Epidermal melanocyte (primary cell): ENCODE results near the gene YJEFN3.

Source experiments
- DNase-seq: peaks from one replicate; pipeline ENCODE4 v3.0.0; 2011; ENCODE audit warnings: low spot score; ENCODE audit not compliant: insufficient read length

YJEFN3 gene

GRCh38 chr19:19528721-19529490, at the start of gene YJEFN3:
Gene YJEFN3, plus strand, starts transcription at chr19:19528911. Its CDS starts 22 bp downstream, at chr19:19528933.
- no peak for DNase-seq

- no peak for DNase-seq
Measured at GRCh38 chr19:19480688-19481087, 48.0 kb upstream of the YJEFN3 start.

- DNase-seq, result no peak
Measured at GRCh38 chr19:19482809-19483596, 45.7 kb upstream of the YJEFN3 start.

GRCh38 chr19:19485161-19485997, 43.3 kb upstream of the YJEFN3 start:
- DNase-seq, result no peak

GRCh38 chr19:19485998-19486290, 42.8 kb upstream of the YJEFN3 start:
- DNase-seq, result no peak

GRCh38 chr19:19486343-19487076, 42.2 kb upstream of the YJEFN3 start:
- no peak for DNase-seq

- no peak for DNase-seq
Measured at GRCh38 chr19:19487077-19487949, 41.4 kb upstream of the YJEFN3 start.

GRCh38 chr19:19487950-19488874, 40.5 kb upstream of the YJEFN3 start:
- no peak for DNase-seq

- DNase-seq, result peak; percentile 80
Measured at GRCh38 chr19:19488875-19489690, 39.6 kb upstream of the YJEFN3 start.

GRCh38 chr19:19489804-19490204, 38.9 kb upstream of the YJEFN3 start:
- DNase-seq, result no peak

- DNase-seq, result peak; percentile 95
Measured at GRCh38 chr19:19490214-19490968, 38.3 kb upstream of the YJEFN3 start.

- no peak for DNase-seq
Measured at GRCh38 chr19:19491321-19492025, 37.2 kb upstream of the YJEFN3 start.

GRCh38 chr19:19492026-19492610, 36.6 kb upstream of the YJEFN3 start:
- no peak for DNase-seq

GRCh38 chr19:19493841-19494546, 34.7 kb upstream of the YJEFN3 start:
- DNase-seq, result no peak

- no peak for DNase-seq
Measured at GRCh38 chr19:19495614-19496603, 32.8 kb upstream of the YJEFN3 start.
